Colonic mucosa (tissue), 4 donors: ENCODE results near the gene FOXP2. TPM values are rescaled to one million over a fixed set of nuclear protein-coding genes. Genes with fewer than 3 reads are reported as not detected.

Experiments
- DNase-seq: peaks from one replicate; pipeline ENCODE4 v3.0.0-alpha.2; 2020
- H3K27ac ChIP-seq: fragments of 200-600 bp; one replicate; pipeline ENCODE4 v1.8.0; 2021
- H3K27me3 ChIP-seq: fragments of 200-600 bp; one replicate; pipeline ENCODE4 v1.8.0; 2021
- H3K36me3 ChIP-seq: fragments of 200-600 bp; one replicate; pipeline ENCODE4 v1.8.0; 2021
- H3K4me1 ChIP-seq: fragments of 200-600 bp; one replicate; pipeline ENCODE4 v1.8.0; 2021; ENCODE audit warnings: mild to moderate bottlenecking
- H3K4me3 ChIP-seq: fragments of 200-600 bp; one replicate; pipeline ENCODE4 v1.8.0; 2021
- H3K9ac ChIP-seq, 2 donors: one replicate each; pipeline ENCODE4 v1.7.0; 2013; ENCODE audit warnings: control low read depth in 2 of 2, low read depth in 2 of 2, low read length in 2 of 2
- H3K9me3 ChIP-seq: fragments of 200-600 bp; one replicate; pipeline ENCODE4 v1.8.0; 2021
- CTCF ChIP-seq: fragments of 200-600 bp; IDR thresholded peaks from one replicate; pipeline ENCODE4 v1.8.0; 2022; ENCODE audit warnings: antibody characterized with exemption, mild to moderate bottlenecking
- intact Hi-C: fragments of 100-400 bp; cut with DNase I; formaldehyde crosslinking; loops from one replicate; pipeline ENCODE4 v1.14.1; 2022
- microRNA-seq: library from miRNA; unstranded; fragments of <30 nt; microRNA quantifications from one replicate; pipeline ENCODE4, GENCODE V29; 2019
- total RNA-seq, 2 donors: library from RNA; stranded (reverse); fragmentation: NEBNext Ultra II Directional in 1 of 2; extraction: Animal tissue kit (Norgen Biotek cat#: 25700) in 1 of 2; gene quantifications; one replicate each; pipeline ENCODE4 v1.2.1, GENCODE V29; 2021
- donor health status: healthy.
- donor health status: DM: no; HTN: no; CAD: no.
- donor health status: DM: no; HTN: no; CAD: no.

The FOXP2 gene
- total RNA-seq, 2 donors from 2014 or later: 5.3 to 20.0 TPM

- intact Hi-C loops: no loop called here
- DNase-seq: no peak
These were observed 307.9 kb downstream of the FOXP2 start for GRCh38 chr7:114722562-114722961.

GRCh38 chr7:114723308-114723707, 308.7 kb downstream of the FOXP2 start:
- Histone ChIP-seq H3K36me3 (no peaks in the 10 kb centered on the region), H3K27ac (no peak overlapping the region), H3K9me3 (no peaks in the 10 kb centered on the region), H3K4me3 (no peak overlapping the region), H3K9ac (no peak overlapping the region), H3K4me1 (no peaks in the 10 kb centered on the region), H3K27me3 (no peaks in the 10 kb centered on the region)
- no peak for DNase-seq
- TF ChIP-seq CTCF: no peak
- intact Hi-C loops: no loop called here

More at GRCh38 chr7:114722562-114722961, 307.9 kb downstream of the FOXP2 start:
- H3K9me3 ChIP-seq: no peaks in the 10 kb centered on the region
- H3K27me3 ChIP-seq: no peaks in the 10 kb centered on the region
- no peaks in the 10 kb centered on the region for H3K4me1 ChIP-seq
- H3K36me3 ChIP-seq: no peaks in the 10 kb centered on the region
- no peak overlapping the region for H3K27ac ChIP-seq
- no peak for TF ChIP-seq CTCF
- H3K9ac ChIP-seq: no peak overlapping the region
- no peak overlapping the region for H3K4me3 ChIP-seq

GRCh38 chr7:114740095-114740494, 325.5 kb downstream of the FOXP2 start:
- intact Hi-C loops: no loop called here
- H3K4me1 ChIP-seq: no peaks in the 10 kb centered on the region
- no peak for TF ChIP-seq CTCF
- H3K27me3 ChIP-seq: no peaks in the 10 kb centered on the region
- no peak for DNase-seq
- no peak overlapping the region for H3K27ac ChIP-seq
- H3K9ac ChIP-seq: no peak overlapping the region
- no peak overlapping the region for H3K4me3 ChIP-seq
- no peaks in the 10 kb centered on the region for H3K36me3 ChIP-seq
- H3K9me3 ChIP-seq: no peaks in the 10 kb centered on the region

- no peak overlapping the region for H3K4me3 ChIP-seq
- H3K9ac ChIP-seq: no peak overlapping the region
- H3K27me3 ChIP-seq: no peaks in the 10 kb centered on the region
- no peaks in the 10 kb centered on the region for H3K9me3 ChIP-seq
- no peak overlapping the region for H3K27ac ChIP-seq
- intact Hi-C loops: no loop called here
- H3K36me3 ChIP-seq: no peaks in the 10 kb centered on the region
- TF ChIP-seq CTCF: no peak
- no peaks in the 10 kb centered on the region for H3K4me1 ChIP-seq
- DNase-seq: no peak
These were observed 326.3 kb downstream of the FOXP2 start for GRCh38 chr7:114740941-114741340.

GRCh38 chr7:114741911-114742310, 327.3 kb downstream of the FOXP2 start:
- Histone ChIP-seq H3K27ac (no peak overlapping the region), H3K9ac (no peak overlapping the region), H3K27me3 (no peaks in the 10 kb centered on the region), H3K9me3 (no peaks in the 10 kb centered on the region), H3K4me1 (no peaks in the 10 kb centered on the region), H3K36me3 (no peaks in the 10 kb centered on the region), H3K4me3 (no peak overlapping the region)
- TF ChIP-seq CTCF: no peak
- intact Hi-C loops: no loop called here
- DNase-seq: no peak

Small RNA genes within 50 kb of the gene (microRNA-seq; reads per million reads assigned to microRNA genes)
- not detected for gene MIR3666
